Activated gamma-delta T cell treated with Interleukin-2 at 50 U/mL for 16 hours (primary cell): ENCODE measurements around the gene SPRY1.

Source experiments
- DNase-seq: peaks from one replicate; pipeline ENCODE4 v3.0.0-alpha.2; 2020

The SPRY1 gene

DNA sequence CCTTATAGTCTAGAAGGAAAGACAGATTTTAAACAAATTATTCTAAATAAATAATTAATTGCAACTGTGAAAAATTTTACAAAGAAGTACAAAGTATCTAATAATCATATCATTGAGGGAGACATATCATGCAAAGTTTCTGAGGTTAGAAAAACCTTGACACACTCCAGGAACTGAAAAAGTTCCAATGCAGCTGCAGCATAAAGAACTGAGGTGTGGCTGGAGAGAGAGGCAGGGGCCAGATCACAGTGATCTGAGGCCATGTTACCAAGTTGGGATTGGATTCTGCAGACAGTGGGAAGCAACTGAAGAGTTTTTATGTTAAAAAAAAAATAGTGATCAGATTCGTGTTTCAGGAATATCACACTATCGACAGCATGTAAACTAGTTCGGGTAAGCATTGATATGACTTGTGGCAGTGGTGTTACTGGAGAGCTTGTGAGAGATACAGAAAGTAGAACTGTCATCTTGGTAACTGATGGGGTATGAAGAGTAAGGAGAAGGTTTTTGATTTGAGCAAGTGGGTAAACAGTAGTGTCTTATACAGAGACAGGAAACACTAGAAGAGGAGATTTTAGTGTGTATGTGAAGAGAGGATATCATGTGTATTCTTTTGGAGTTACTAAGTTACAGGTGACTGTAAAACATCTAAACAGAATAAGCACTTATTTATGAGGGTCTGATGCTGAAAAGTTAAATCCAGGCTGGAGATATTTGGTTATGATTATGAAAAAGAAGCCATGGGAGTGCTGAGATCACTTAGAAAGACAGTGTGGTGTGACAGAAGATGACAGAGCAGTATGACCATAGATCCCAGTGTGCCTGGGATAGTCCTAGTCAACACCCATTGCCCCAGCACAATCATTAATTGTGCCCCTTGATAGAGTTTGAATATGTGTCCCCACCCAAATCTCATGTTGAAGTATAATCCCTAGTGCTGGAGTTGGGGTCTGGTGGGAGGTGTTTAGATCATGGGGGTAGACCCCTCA, 15.6 kb upstream of the SPRY1 start:
- no peak for DNase-seq

DNA sequence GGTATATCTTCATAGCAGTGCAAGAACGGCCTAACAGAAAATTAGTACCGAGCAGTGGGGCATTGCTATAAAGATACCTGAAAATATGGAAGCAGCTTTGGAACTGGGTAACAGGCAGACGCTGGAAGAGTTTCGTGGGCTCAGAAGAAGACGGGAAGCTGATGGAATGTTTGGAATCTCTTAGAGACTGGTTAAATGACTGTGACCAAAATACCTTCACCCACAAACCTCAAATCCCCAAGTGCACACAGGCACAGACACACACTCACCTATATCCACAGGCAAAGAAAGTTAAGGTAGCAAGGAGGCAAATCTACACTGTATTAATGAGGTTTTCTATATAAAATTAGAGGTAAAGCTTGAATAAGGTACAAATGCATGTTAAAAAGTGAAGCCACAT, 14.6 kb upstream of the SPRY1 start:
- DNase-seq, result no peak

DNA sequence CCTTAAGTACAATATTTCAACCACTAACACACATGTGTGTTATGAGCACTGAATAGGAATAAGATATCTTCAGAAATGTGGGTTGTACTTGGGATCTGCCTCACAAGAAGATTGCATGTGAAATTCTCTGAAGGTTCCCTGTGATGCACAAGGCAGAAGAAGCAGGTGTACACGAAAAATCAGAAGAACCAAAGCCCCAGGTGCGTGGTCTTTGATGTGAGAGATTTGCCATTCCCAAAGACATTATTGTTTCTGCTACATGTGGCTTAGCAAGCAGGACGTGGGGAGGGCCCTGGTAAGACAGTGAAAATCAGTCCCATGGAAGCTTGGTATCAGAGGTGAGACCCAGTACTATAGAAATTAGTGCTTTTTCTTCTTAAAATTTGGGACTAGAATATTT, 13.0 kb upstream of the SPRY1 start:
- no peak for DNase-seq

DNA sequence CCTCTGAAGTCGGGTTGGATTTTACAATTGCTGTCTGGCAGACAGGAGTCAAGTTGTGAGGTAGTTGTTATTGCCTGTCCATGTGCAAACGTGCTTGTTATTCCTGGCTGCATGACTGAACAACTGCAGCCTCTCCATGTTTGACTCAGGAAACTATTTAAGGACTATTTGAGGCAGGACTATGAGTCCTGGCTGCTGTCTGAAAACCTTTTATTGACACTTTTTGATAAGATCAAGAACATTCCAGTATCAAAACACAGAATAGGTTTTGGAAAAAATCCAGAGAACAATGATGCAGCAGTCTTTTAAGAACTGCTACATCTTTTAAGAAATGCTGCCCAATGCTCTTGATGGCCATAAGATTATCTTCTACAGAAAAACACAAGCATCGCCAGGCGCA, 10.0 kb upstream of the SPRY1 start:
- DNase-seq, result no peak

DNA sequence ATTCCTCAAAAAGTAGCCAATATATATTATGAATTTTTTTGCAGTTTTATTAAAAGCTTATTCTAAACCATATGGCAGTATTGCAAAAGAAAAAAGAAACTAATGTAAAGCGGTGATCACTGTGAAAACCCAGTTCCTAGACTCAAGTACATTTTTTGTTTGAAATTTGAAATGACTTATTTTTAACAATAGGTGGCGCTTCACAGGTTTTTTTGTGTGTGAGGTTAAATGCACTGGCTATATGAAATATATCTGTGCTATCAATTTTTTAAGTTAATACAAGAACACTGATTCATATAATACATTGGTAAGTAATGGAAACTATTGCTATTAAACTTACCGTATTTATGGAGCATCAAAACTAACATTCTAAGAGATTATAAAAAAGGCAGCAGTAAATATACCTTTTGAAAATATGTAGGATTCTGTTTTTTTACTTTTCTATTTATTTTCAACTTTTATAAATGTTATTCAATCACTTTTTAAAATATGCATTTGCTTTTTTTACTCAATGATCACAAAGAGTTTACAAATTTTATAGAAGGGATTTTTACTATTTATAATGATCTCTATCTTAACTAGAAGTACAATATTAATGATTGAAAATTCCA, 5.6 kb upstream of the SPRY1 start:
- DNase-seq, result no peak

DNA sequence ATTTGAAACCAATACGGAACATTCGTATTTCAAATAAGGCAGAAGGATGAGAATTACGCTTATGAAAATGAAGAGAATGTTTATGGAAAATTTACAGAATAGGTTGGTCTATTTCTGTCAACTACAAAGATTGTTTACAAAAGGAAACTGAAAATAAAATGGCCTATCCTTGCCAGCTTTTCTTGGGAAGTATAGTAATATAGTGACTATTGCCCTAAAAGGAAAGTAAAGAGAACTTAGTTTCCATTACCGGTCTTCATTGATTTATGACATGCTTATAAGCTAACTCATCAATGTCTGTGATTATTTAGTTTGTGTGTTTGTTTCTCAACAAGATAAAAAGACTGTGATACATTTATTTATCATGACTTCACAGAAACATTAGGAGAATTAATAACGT, 2.9 kb upstream of the SPRY1 start:
- DNase-seq, result no peak

DNA sequence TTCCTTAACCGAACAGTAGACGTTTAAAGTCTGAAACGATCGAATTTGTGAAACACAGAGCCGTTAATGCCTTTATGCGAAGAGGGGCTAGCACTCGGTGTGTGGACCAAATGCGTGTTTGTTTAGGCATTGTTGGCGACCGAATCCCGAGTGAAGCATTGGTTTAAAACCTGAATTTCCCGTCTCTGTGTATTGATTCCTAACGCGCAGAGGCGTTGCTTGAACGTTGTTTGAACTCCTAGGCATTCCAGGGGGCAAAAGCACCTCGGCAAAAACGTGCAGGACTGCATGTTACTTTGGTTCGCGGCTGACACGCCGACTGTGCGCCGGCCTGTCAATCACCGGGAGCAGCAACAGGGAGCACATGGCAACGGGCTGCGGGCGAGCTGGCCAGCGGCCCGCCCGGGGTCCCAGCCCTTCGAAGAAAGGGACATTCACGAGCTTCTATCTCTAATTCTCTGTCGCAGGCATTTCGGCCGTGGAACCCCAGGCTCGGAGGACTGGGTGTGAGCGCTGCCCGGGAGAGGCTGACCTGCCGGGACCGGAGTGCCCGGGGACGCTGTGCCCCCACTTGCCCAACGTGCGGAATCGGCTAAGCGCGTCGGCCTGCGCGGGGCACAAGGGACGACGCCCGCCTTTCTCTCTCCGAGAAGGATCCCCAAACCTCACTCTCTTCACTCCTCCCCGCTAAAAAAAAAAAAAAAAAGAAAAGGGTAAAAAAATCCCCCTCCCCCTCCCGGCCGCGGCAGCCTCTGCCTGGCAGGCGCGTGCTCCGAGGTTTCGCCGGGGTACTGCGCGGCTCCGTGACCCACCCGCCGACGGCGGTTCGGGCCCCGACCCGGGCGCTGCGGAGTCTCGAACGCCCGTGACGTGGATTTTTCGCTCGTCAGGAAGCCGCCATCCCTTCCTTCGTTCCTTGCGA, 810 bp downstream of the SPRY1 start:
- peak; percentile 9 for DNase-seq

DNA sequence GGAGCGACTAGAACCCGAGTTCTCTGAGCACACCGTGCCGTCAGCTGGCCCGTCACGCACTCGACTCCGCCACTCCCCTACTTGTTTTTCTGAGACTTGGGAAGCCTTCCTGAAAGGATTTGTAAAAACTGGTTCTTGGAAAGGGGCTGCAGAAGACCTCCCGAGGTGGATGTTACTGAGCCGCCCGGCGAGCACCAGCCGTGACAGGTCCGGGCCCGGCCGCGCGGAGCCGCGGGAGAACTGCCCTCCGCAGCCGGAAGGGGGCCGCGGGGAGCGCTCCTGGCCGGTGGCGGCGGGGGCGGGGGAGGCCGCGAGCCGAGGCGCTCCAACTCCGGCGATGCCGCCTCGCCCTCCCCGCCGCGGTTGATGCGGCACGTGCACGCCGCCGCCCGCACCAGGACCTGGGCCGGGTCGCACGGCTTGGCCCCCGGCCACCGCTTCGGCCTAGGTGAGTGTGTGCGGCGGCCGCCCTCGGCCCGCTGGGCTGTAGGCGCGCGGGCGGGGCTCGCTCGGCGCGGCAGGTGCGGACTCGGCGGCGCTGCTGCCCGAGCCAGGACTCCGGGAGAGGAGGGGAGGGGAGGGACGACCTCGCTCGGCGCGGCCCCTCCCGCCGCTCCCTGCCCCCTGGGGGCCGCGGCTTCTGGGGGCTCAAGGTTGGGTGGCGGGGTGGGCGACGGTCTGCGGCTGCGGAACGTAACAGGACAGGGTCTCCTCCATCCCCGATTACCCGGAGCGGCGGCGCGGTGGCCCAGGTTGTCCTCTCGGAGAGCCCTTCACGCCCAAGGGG, 1.7 kb downstream of the SPRY1 start:
- peak; percentile 45 for DNase-seq

DNA sequence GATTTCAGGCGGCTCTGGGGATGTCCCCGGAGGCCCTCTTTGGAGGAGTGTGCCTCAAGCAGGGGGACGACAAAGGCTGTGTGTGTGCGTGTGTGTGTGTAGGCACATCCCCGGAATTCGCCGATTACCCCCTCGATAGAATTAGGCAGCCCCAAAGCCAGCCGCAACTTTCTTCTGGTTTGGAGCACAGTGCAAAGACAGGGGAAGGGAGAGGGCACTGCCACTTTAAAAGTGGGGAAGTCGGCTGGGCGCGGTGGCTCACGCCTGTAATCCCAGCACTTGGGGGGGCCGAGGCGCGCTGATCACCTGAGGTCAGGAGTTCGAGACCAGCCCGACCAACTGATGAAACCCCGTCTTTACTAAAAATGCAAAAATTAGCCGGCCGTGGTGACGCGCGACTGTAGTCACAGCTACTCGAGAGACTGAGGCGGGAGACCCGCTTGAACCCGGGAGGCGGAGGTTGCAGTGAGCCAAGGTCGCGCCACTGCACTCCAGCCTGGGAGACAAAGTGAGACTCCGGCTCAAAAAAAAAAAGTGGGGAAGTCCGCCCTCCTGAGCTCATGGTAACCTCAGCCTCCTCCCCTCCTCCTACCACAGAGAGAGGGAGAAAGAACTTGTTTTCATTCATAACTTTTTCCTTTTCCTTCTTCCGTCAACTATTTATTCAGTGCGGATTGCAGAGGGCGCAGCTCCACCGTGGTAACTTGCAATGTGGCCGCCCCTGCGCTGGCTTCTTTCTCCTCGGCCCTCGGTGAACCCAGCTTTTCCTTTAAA, 2.4 kb downstream of the SPRY1 start:
- peak; percentile 13 for DNase-seq

DNA sequence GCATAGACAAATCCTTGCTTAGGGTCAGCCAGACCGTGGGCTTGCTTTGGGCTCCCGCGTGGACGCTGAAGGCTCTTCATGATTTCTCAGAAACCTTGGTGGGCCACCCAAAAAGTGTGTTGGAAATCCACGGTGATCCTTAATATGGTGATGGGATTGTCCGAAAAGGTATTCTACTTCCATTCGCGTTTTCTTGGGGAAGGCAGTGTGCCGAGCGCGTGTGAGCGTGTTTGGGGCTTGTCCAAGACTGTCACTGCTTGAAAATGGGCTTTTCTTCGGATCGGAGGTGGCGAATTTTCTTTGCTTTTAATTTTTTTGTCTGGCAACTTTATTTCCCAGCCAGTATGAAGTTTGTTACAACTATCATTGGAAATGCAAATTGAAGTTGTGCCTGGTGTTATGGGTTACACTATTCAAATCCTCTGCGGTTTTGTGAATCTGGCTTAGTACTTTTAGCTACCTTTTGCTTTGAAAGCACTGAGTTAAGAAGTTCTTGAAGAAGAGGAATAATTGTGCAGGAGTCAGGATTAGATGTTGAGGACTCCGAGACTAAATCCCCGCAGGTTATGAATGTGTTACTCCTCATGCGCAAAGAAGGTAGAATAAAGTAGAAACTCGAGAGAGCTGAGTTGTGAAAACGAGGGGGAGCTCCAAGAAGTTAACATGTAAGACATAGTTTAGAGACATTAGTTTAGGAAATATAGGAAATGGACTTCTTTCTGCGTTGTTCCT, 3.2 kb downstream of the SPRY1 start:
- no peak for DNase-seq

DNA sequence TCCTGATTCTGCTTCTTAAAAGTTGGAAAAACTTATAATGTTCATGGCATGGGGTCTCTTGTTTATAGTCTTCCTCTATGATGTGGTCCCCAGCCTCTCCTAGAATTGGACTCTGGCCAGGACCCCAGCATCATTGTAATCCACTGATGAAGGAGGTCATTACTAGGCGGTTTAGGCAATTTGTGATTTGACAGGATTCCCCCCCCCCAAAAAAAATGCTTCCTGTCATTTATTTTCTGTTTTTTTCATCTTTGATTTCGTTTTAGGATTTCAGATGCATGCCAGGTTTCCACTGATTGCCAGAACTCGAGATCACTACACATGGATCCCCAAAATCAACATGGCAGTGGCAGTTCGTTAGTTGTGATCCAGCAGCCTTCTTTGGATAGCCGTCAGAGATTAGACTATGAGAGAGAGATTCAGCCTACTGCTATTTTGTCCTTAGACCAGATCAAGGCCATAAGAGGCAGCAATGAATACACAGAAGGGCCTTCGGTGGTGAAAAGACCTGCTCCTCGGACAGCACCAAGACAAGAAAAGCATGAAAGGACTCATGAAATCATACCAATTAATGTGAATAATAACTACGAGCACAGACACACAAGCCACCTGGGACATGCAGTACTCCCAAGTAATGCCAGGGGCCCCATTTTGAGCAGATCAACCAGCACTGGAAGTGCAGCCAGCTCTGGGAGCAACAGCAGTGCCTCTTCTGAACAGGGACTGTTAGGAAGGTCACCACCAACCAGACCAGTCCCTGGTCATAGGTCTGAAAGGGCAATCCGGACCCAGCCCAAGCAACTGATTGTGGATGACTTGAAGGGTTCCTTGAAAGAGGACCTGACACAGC, 4.9 kb downstream of the SPRY1 start:
- DNase-seq, result no peak

DNA sequence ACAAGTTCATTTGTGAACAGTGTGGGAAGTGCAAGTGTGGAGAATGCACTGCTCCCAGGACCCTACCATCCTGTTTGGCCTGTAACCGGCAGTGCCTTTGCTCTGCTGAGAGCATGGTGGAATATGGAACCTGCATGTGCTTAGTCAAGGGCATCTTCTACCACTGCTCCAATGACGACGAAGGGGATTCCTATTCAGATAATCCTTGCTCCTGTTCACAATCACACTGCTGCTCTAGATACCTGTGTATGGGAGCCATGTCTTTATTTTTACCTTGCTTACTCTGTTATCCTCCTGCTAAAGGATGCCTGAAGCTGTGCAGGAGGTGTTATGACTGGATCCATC, 5.5 kb downstream of the SPRY1 start:
- no peak for DNase-seq

DNA sequence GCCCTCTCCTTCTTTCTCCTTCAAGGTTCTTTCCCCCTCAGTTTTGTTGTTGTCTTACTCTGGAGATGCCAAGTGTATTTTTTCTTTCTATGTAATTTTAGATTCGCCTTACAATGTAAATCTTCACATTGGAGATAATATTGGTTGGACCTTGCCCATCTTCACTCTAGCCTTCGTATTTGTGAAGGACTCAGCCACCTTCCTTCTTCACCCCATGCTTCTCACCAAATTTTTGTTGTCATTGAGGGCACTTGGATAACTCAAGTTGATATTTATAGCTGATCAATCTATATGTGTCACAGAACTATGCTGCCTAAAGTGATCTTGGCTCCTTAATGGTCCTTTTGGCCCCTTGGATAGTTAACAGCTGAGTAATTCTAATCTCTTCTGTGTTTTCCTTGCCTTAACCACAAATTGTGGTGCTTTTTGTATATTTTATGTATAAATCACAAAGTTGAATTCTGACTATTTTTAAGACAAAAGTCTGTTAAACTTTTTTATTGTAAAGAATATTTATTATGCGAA, 6.5 kb downstream of the SPRY1 start:
- DNase-seq, result no peak

DNA sequence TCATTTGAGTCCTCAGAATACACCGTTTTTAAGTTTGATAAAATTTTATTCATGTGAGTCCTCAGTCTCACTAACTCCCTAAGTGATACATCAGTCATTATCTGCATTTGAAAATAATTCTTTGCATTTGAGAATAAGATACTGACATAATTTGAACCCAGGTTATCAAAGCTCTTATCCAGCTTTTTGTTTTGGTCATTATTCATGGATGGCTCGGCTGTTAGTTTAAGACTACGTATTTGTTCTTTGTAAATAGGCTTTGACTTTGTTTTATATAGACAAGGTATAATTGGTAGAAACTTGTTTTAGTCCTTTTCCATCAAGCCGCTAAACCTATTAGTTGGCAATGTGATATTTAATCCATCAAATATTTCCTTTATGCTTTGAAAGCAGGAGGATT, 7.9 kb downstream of the SPRY1 start:
- DNase-seq, result no peak

DNA sequence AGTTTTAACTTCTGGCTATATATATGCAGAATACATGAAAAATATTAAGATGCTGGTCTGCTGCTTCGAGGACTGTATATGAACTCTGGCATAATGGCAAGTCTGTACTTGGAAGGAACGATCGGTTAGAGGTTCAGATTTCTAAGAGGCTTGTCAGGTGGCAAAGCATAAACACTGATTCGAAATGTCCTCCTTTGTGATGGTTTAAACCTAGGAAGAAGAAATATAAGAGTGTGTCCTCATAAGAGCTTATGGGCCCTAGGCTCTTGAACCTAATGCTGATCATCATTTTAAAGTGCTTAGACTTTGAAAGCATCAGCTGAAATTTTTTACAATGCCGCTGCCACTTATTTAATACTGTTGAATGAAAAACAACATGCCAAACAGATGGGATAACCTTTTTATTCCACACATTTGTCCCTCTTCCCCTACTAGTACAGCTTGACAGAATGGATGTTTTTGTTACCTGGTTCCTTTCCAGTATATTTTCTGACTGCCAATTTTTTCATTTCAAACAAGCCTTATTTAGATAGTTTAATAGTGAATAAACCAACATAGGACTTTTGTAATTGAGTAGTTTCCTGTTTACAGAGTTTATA, 8.8 kb downstream of the SPRY1 start:
- no peak for DNase-seq

DNA sequence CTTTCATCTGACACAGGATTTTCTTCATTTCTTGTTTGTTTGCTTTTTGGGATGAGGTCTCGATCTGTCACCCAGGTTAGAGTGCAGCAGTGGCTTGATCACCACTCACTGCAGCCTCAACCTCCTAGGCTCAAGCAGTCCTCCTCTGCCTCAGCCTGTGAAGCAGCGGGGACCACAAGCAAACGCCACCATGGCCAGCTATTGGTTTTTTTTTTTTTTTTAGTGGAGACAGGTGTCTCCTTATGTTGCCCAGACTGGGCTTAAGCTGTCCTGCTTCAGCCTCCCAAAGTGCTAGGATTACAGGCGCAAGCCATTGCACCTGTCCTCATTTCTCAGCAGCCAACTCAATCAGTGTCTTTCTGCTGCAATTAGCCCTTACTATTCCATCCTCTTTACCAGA, 10.3 kb downstream of the SPRY1 start:
- DNase-seq, result no peak

DNA sequence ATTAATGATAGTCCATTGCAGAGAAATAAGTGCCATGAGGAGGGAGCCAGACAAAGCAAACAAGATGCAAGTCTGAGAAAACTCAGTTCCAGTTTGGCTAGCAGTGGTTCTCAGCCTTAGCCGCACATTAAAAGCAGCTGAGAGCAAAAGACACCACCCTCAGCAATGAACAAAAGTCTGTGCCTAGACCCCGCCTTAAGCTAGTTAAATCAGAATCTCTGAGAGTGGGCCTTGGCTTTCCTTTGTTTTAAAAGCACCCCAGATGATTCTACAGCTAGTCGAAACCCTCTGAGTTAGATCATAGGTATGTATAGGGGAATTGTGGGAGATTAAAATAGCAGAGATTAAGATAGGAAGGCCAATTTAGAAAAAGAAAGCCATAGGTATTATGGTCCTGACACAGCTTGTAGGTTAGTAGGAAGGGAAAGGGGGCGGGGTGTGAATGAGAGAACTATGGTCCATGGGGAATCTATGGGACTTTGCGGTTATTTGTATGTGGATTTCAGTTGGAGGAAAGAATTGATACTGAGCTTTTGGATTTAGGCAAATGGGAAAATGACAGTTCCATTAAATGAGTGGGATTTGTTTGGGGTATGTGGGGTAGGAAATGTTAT, 12.0 kb downstream of the SPRY1 start:
- DNase-seq, result no peak

DNA sequence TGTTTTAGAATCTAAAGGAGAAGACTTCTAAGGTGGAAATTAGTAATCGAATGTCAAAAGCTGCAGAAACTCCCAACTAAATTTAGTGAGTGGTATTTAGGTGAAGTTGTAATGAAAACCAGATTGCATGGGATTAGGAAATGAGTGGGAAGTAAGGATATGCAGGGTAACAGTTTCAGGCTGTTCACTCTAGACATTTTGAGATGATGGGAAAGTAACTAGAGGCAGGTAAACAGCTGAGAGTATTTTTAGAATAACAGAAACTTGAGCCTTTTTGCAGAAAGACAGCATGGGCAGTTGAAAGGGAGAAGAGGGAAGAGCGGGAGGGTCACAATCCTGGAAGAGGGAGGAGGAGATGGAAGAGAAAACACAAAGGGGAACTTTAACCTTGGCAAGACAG, 12.7 kb downstream of the SPRY1 start:
- no peak for DNase-seq

DNA sequence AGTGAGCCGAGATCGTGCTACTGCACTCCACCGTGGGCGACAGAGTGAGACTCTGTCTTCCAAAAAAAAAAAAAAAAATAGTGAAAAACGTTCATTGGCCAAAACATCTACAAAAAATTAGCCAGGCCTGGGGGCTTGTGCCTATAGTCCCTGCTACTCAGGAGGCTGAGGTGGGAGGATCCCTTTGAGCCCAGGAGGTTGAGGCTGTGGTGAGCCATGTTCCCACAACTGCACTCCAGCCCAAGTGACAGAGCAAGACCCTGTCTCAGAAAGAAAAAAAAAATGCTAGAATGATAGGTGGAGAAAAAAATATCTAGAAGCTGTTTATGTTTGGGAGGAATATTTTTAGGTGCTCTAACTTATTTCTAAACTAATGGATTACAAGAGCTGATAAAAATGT, 14.9 kb downstream of the SPRY1 start:
- DNase-seq, result no peak
